SK-N-SH (cell line): ENCODE data around the gene PIP4K2B. TPM values are rescaled to one million over a fixed set of nuclear protein-coding genes. Genes with fewer than 3 reads are reported as not detected.

Experiments used
- CTCF ChIA-PET: fragments of 300-600, 350-600 bp; formaldehyde crosslinking; extraction: SDS; loops from one replicate; lab custom pipeline; 2021; lab: Yijun Ruan, JAX
- POLR2A ChIA-PET: fragments of 350-600 bp; sonication (Branson Sonifier 250); formaldehyde crosslinking; extraction: SDS; loops from one replicate; lab custom pipeline; 2020; ENCODE audit warnings: antibody characterized with exemption, inconsistent platforms; lab: Yijun Ruan, JAX
- DNase-seq: peaks from one replicate; pipeline ENCODE4 v3.0.0; 2012
- H2AFZ ChIP-seq: fragments of 200-600 bp; sonication (generic); 2 replicates; pipeline ENCODE4 v1.8.1; 2016; ENCODE audit warnings: antibody characterized with exemption, mild to moderate bottlenecking, low read depth
- H3F3A ChIP-seq: fragments of 200-600 bp; sonication (generic); replicated peaks from 2 replicates; pipeline ENCODE3; 2016; ENCODE audit warnings: antibody characterized with exemption, mild to moderate bottlenecking; ENCODE audit not compliant: insufficient read depth
- H3K27ac ChIP-seq, 2 experiments: fragments of 200-500 bp in 1 of 2; fragments of 200-600 bp in 1 of 2; sonication (Bioruptor generic) in 1 of 2; sonication (generic), shearing (Covaris generic) in 1 of 2; 2 replicates each; pipeline versions ENCODE4 v1.5.1 to v1.6.1; 2014 to 2016; ENCODE audit warnings: low read depth in 2 of 2, inconsistent platforms in 1 of 2, low read length in 1 of 2, mild to moderate bottlenecking in 1 of 2, mixed read lengths in 1 of 2
- H3K27me3 ChIP-seq: fragments of 200-600 bp; sonication (generic), shearing (Covaris generic); 2 replicates; pipeline ENCODE4 v1.6.1; 2016; ENCODE audit warnings: mixed run types; ENCODE audit not compliant: insufficient read depth
- H3K36me3 ChIP-seq, 2 experiments: fragments of 200-500 bp in 1 of 2; fragments of 200-600 bp in 1 of 2; sonication (Bioruptor generic) in 1 of 2; sonication (generic) in 1 of 2; replicated peaks in 1 of 2; 2 replicates each; pipeline versions ENCODE3 to v1.5.1; 2014 to 2016; ENCODE audit warnings: low read length in 1 of 2, mild to moderate bottlenecking in 1 of 2; ENCODE audit not compliant: insufficient read depth in 2 of 2, control insufficient read depth in 1 of 2
- H3K4me1 ChIP-seq, 2 experiments: fragments of 200-500 bp in 1 of 2; fragments of 200-600 bp in 1 of 2; sonication (Bioruptor generic) in 1 of 2; sonication (generic), shearing (Covaris generic) in 1 of 2; 2 replicates each; pipeline versions ENCODE4 v1.5.1 to v1.6.1; 2014 to 2016; ENCODE audit warnings: low read depth in 1 of 2, low read length in 1 of 2, mixed run types in 1 of 2; ENCODE audit not compliant: insufficient read depth in 2 of 2, control insufficient read depth in 1 of 2
- H3K4me2 ChIP-seq: fragments of 200-600 bp; sonication (generic), shearing (Covaris generic); 2 replicates; pipeline ENCODE4 v1.6.1; 2017; ENCODE audit warnings: mixed run types
- H3K4me3 ChIP-seq, 2 experiments: fragments of 200-500 bp in 1 of 2; fragments of 200-600 bp in 1 of 2; sonication (Bioruptor generic) in 1 of 2; sonication (generic), shearing (Covaris generic) in 1 of 2; 2 replicates each; pipeline versions ENCODE4 v1.5.1 to v1.8.1; 2014 to 2016; ENCODE audit warnings: low read depth in 2 of 2, inconsistent platforms in 1 of 2, low read length in 1 of 2, mild to moderate bottlenecking in 1 of 2, mixed read lengths in 1 of 2, moderate library complexity in 1 of 2
- H3K79me2 ChIP-seq: fragments of 200-600 bp; sonication (generic); 2 replicates; pipeline ENCODE4 v1.8.1; 2017; ENCODE audit warnings: mild to moderate bottlenecking; ENCODE audit not compliant: insufficient read depth
- H3K9ac ChIP-seq: fragments of 200-600 bp; sonication (generic); 2 replicates; pipeline ENCODE4 v1.6.1; 2017; ENCODE audit warnings: mixed run types
- H3K9me2 ChIP-seq: fragments of 200-600 bp; sonication (generic); 2 replicates; pipeline ENCODE4 v1.6.1; 2017; ENCODE audit warnings: mixed run types
- H3K9me3 ChIP-seq: fragments of 200-600 bp; sonication (generic); 2 replicates; pipeline ENCODE4 v1.6.1; 2017; ENCODE audit warnings: mixed run types, mild to moderate bottlenecking, moderate library complexity
- H4K20me1 ChIP-seq: fragments of 200-600 bp; sonication (generic); 2 replicates; pipeline ENCODE4 v1.6.1; 2017; ENCODE audit warnings: mild to moderate bottlenecking, mixed run types; ENCODE audit not compliant: insufficient read depth
- CHD2 ChIP-seq: fragments of 150-350 bp; IDR thresholded peaks from 2 replicates; pipeline ENCODE4 v1.6.1; 2018; ENCODE audit warnings: low read length; ENCODE audit not compliant: partially characterized antibody
- ELF1 ChIP-seq: IDR thresholded peaks from 2 replicates; pipeline ENCODE4 v1.4.0; 2012
- FOXM1 ChIP-seq: IDR thresholded peaks from 2 replicates; pipeline ENCODE4 v1.4.0; 2012; ENCODE audit warnings: low read depth, mild to moderate bottlenecking
- JUND ChIP-seq: IDR thresholded peaks from 2 replicates; pipeline ENCODE4 v1.4.0; 2012
- MAX ChIP-seq: IDR thresholded peaks from 2 replicates; pipeline ENCODE4 v1.4.0; 2012; ENCODE audit warnings: low read depth
- MXI1 ChIP-seq: IDR thresholded peaks from 2 replicates; pipeline ENCODE4 v1.6.1; 2012; ENCODE audit warnings: mild to moderate bottlenecking, low read depth, low read length, improper control_type of control experiment
- NRF1 ChIP-seq: IDR thresholded peaks from 2 replicates; pipeline ENCODE4 v1.6.1; 2012; ENCODE audit warnings: low read depth, mild to moderate bottlenecking, low read length
- PBX3 ChIP-seq: IDR thresholded peaks from 2 replicates; pipeline ENCODE4; 2012
- RAD21 ChIP-seq: IDR thresholded peaks from 2 replicates; pipeline ENCODE4 v1.6.1; 2012; ENCODE audit warnings: mild to moderate bottlenecking, low read length
- RFX5 ChIP-seq: IDR thresholded peaks from 2 replicates; pipeline ENCODE4 v1.6.1; 2012; ENCODE audit warnings: mild to moderate bottlenecking, improper control_type of control experiment, low read length
- RXRA ChIP-seq: IDR thresholded peaks from 2 replicates; pipeline ENCODE4 v1.4.0; 2012; ENCODE audit warnings: low read depth, mild to moderate bottlenecking, borderline replicate concordance
- TAF1 ChIP-seq: IDR thresholded peaks from 2 replicates; pipeline ENCODE4 v1.6.1; 2012; ENCODE audit warnings: low read depth, mild to moderate bottlenecking, low read length, moderate library complexity, borderline replicate concordance
- TCF12 ChIP-seq: IDR thresholded peaks from 2 replicates; pipeline ENCODE4 v1.4.0; 2012
- WGBS: methylation state at CpG from one replicate; pipeline ENCODE4 v1.1.6; 2017; ENCODE audit warnings: low lambda C conversion rate; 5-methylcytosine and 5-hydroxymethylcytosine counted together
- polyA plus RNA-seq, 3 experiments: library from polyadenylated mRNA; depleted of rRNA; stranded (reverse); fragments of >200 nt; gene quantifications; 2 replicates each; pipeline ENCODE4 v1.2.3, GENCODE V29; 2012

The PIP4K2B gene
- polyA plus RNA-seq, 1 of the 3 experiments (the other 2 are of a cell fraction): 29.8 TPM

GRCh38 chr17:38721802-38722201, 77.6 kb downstream of the PIP4K2B start:
- DNase-seq: no peak
- WGBS: 80% methylated on average over 3 of the region's 16 CpGs
- peaks cover 16 to 50% of the 10 kb centered on the region in 2 experiments for H3K36me3 ChIP-seq
- H4K20me1 ChIP-seq: no peaks in the 10 kb centered on the region
- no peak overlapping the region for H2AFZ ChIP-seq
- no peak overlapping the region for H3K4me2 ChIP-seq
- no peaks in the 10 kb centered on the region for H3K9me3 ChIP-seq
- TF ChIP-seq TAF1 (no peak), NRF1 (no peak), CHD2 (no peak), RFX5 (no peak), TCF12 (no peak), MAX (no peak), ELF1 (no peak), FOXM1 (no peak), MXI1 (no peak)
- TF ChIP-seq, all 33 proteins: peak for 0
- Histone ChIP-seq H3K4me1 (peaks cover 5 to 30% of the 10 kb centered on the region in 2 experiments; a peak in 1 of 4 replicates), H3K79me2 (no peaks in the 10 kb centered on the region), H3K9ac (no peak overlapping the region), H3K4me3 (no peak overlapping the region), H3K9me2 (no peaks in the 10 kb centered on the region), H3K27ac (peak overlapping the region in 1 of 2 experiments; percentile 12; a peak in 1 of 4 replicates), H3K27me3 (no peaks in the 10 kb centered on the region), H3F3A (peaks cover 11% of the 10 kb centered on the region)
- ChIA-PET POLR2A (no interaction called here), CTCF (interaction anchor here (1.6 to 5.4 kb wide), 2 partner anchors 13 to 45 kb away, joined by 7 to 36 read pairs; no protein-coding TSS in a partner anchor)

- H3K4me2 ChIP-seq: no peak overlapping the region
- no peak overlapping the region for H3K4me3 ChIP-seq
- H3K4me1 ChIP-seq: peaks cover 5 to 25% of the 10 kb centered on the region in 2 experiments; a peak in 1 of 4 replicates
- H3K27me3 ChIP-seq: no peaks in the 10 kb centered on the region
- peaks cover 11% of the 10 kb centered on the region for H3F3A ChIP-seq
- CTCF ChIA-PET: interaction anchor here (2.7 to 5.4 kb wide), 2 partner anchors 14 kb away, joined by 16 to 36 read pairs; no protein-coding TSS in a partner anchor
- H3K27ac ChIP-seq: no peak overlapping the region; a peak in 1 of 4 replicates
- no peaks in the 10 kb centered on the region for H3K9me3 ChIP-seq
- no peaks in the 10 kb centered on the region for H4K20me1 ChIP-seq
- H3K9ac ChIP-seq: no peak overlapping the region
- H3K9me2 ChIP-seq: no peaks in the 10 kb centered on the region
- POLR2A ChIA-PET: no interaction called here
- H2AFZ ChIP-seq: no peak overlapping the region
- 94% methylated on average over 6 of the region's 6 CpGs for WGBS
- no peaks in the 10 kb centered on the region for H3K79me2 ChIP-seq
- DNase-seq: no peak
- H3K36me3 ChIP-seq: peaks cover 16 to 58% of the 10 kb centered on the region in 2 experiments
- TF ChIP-seq RAD21: no peak
- TF ChIP-seq PBX3: no peak
- TF ChIP-seq RXRA: no peak
- TF ChIP-seq JUND: no peak
Observed at GRCh38 chr17:38720941-38721340, 78.4 kb downstream of the PIP4K2B start.
